Aorta (tissue), 5 donors: ENCODE results near the gene PLPP4. TPM values are rescaled to one million over a fixed set of nuclear protein-coding genes. Genes with fewer than 3 reads are reported as not detected.

ENCODE experiments used
- ATAC-seq: fragments of 200-7000 bp; cut with Tn5 transposase; one replicate; pipeline ENCODE4 v1.9.1; 2022; ENCODE audit warnings: moderate library complexity; ENCODE audit not compliant: low FRiP score
- DNase-seq, 2 donors: peaks; one replicate each; pipeline ENCODE4 v3.0.0-alpha.2; 2020
- H3K27ac ChIP-seq, 2 donors: one replicate each; pipeline ENCODE4 v1.5.1; 2013; ENCODE audit warnings: low read length in 2 of 2, mild to moderate bottlenecking in 2 of 2, moderate library complexity in 2 of 2, control low read depth in 1 of 2, inconsistent platforms in 1 of 2, low read depth in 1 of 2
- H3K27me3 ChIP-seq, 2 donors: one replicate each; pipeline ENCODE4 v1.6.1; 2013; ENCODE audit warnings: control low read depth in 1 of 2, low read length in 1 of 2, mild to moderate bottlenecking in 1 of 2, moderate library complexity in 1 of 2; ENCODE audit not compliant: insufficient read depth in 2 of 2, control insufficient read depth in 1 of 2
- H3K36me3 ChIP-seq, 2 donors: one replicate each; pipeline ENCODE4 v1.6.1; 2013; ENCODE audit warnings: control low read depth in 1 of 2, low read length in 1 of 2, mild to moderate bottlenecking in 1 of 2; ENCODE audit not compliant: insufficient read depth in 2 of 2, control insufficient read depth in 1 of 2
- H3K4me1 ChIP-seq, 2 donors: one replicate each; pipeline ENCODE4 v1.6.1; 2013; ENCODE audit warnings: low read length in 2 of 2, control low read depth in 1 of 2, mild to moderate bottlenecking in 1 of 2, moderate library complexity in 1 of 2; ENCODE audit not compliant: insufficient read depth in 2 of 2, control insufficient read depth in 1 of 2
- H3K4me3 ChIP-seq, 2 donors: one replicate each; pipeline ENCODE4 v1.5.1; 2013; ENCODE audit warnings: low read length in 2 of 2, control low read depth in 1 of 2, mild to moderate bottlenecking in 1 of 2
- H3K9me3 ChIP-seq: one replicate; pipeline ENCODE4 v1.6.1; 2013; ENCODE audit warnings: mild to moderate bottlenecking, low read length; ENCODE audit not compliant: control insufficient read depth
- WGBS, 2 donors: extraction: QIAGEN DNeasy Blood & Tissue Kit; methylation state at CpG; one replicate each; pipeline ENCODE4 v1.1.7; 2013; 5-methylcytosine and 5-hydroxymethylcytosine counted together
- intact Hi-C, 2 donors: fragments of 100-400 bp; cut with DNase I; formaldehyde crosslinking; loops; one replicate each; pipeline versions ENCODE4 v1.14.2 to v1.15.0; 2022
- polyA plus RNA-seq, 2 donors: library from polyadenylated mRNA; stranded (reverse); fragments of 200-250 nt; gene quantifications; one replicate each; pipeline ENCODE4 v1.2.3, GENCODE V29; 2013
- total RNA-seq, 2 donors: library from RNA; stranded (reverse); fragmentation: NEBNext Ultra II Directional; extraction: Animal tissue kit (Norgen Biotek cat#: 25700); gene quantifications; one replicate each; pipeline ENCODE4 v1.2.1, GENCODE V29; 2021
- donor health status: healthy with polysubstance abuse.
- donor health status: Bipolar disorder and iron deficiency.
- donor health status: DM: no; HTN: no; CAD: no.
- donor health status: DM: no; HTN: no; CAD: no.
- donor health status: DM: yes; HTN: yes; CAD: no.

Gene PLPP4
- total and polyA plus RNA-seq, 4 donors = not detected

GRCh38 chr10:120530699-120531098, 73.7 kb downstream of the PLPP4 start:
- no peaks in the 10 kb centered on the region for H3K27me3 ChIP-seq
- intact Hi-C loops = no loop called here
- no peak overlapping the region for H3K4me3 ChIP-seq
- no peak for DNase-seq
- no peaks in the 10 kb centered on the region for H3K9me3 ChIP-seq
- H3K27ac ChIP-seq = no peak overlapping the region
- WGBS, 2 donors = 79 to 83% methylated on average over 1 of the region's 1 CpG
- no peaks in the 10 kb centered on the region for H3K36me3 ChIP-seq
- H3K4me1 ChIP-seq = no peaks in the 10 kb centered on the region
- ATAC-seq = no peak

GRCh38 chr10:120538091-120538490, 81.1 kb downstream of the PLPP4 start:
- intact Hi-C loops = no loop called here
- Histone ChIP-seq H3K9me3 (no peaks in the 10 kb centered on the region), H3K4me3 (no peak overlapping the region), H3K27ac (no peak overlapping the region), H3K4me1 (no peaks in the 10 kb centered on the region), H3K36me3 (no peaks in the 10 kb centered on the region), H3K27me3 (no peaks in the 10 kb centered on the region)
- 49 to 58% methylated on average over 2 of the region's 2 CpGs for WGBS, 2 donors
- DNase-seq (no peak), ATAC-seq (no peak)

- Histone ChIP-seq H3K4me1 (no peaks in the 10 kb centered on the region), H3K27ac (no peak overlapping the region), H3K36me3 (no peaks in the 10 kb centered on the region), H3K27me3 (no peaks in the 10 kb centered on the region), H3K4me3 (no peak overlapping the region), H3K9me3 (no peaks in the 10 kb centered on the region)
- intact Hi-C loops = no loop called here
- no peak for ATAC-seq
- DNase-seq = no peak
- 23 to 34% methylated on average over 3 of the region's 3 CpGs for WGBS, 2 donors
Observed at GRCh38 chr10:120539076-120539475, 82.0 kb downstream of the PLPP4 start.

DNA sequence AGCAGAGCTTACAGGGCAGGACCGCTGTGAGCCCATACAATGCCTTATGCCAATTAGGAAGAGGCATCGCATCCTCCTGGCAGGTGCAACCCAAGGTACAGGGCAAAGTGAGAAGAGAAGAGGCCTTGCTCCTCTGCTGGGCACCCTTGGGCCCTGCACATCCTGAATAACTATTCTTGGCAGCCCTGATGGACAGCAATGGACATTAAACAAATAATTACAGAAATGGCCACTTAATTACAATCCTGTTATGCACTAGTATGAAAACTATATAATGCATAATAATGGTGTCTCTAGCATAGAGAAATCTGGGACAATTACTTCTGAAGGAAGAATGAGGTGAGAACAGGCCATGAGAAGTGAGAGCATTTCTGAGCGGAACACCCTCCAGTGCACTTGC, 83.5 kb downstream of the PLPP4 start:
- Histone ChIP-seq H3K36me3 (no peaks in the 10 kb centered on the region), H3K4me3 (no peak overlapping the region), H3K9me3 (no peaks in the 10 kb centered on the region), H3K27ac (no peak overlapping the region), H3K4me1 (no peaks in the 10 kb centered on the region), H3K27me3 (no peaks in the 10 kb centered on the region)
- ATAC-seq (no peak), DNase-seq (no peak)
- intact Hi-C loops = no loop called here
- WGBS, 2 donors = 75 to 92% methylated on average over 3 of the region's 3 CpGs

GRCh38 chr10:120541984-120542383, 85.0 kb downstream of the PLPP4 start:
- intact Hi-C loops = no loop called here
- ATAC-seq = no peak
- 74 to 78% methylated on average over 4 of the region's 4 CpGs for WGBS, 2 donors

DNA sequence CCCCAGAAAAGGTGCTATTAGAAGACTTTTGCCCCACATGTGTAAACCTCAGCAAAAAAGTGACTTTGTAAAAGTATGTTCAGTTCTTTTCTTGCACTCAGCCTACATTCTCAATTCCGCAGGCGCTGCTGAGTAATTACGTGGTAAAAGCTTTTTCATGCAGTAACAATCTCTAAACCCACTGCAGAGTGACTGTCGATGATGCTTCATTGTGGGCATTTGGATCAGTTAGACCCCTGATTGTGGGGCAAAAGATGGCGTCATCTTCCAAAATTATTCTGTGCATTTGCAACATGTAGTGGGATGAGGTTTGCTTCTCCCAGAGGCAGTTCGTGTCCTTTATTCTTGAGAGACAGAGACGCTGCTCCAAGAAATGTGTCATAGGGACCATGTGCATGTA, 85.6 kb downstream of the PLPP4 start:
- Histone ChIP-seq H3K9me3 (no peaks in the 10 kb centered on the region), H3K4me1 (no peaks in the 10 kb centered on the region), H3K27ac (no peak overlapping the region), H3K27me3 (no peaks in the 10 kb centered on the region), H3K4me3 (no peak overlapping the region), H3K36me3 (no peaks in the 10 kb centered on the region)
- no peak for ATAC-seq
- intact Hi-C loops = no loop called here
- no peak for DNase-seq
- WGBS, 2 donors = 75 to 85% methylated on average over 7 of the region's 7 CpGs

More at GRCh38 chr10:120541984-120542383, 85.0 kb downstream of the PLPP4 start:
- Histone ChIP-seq H3K27me3 (no peaks in the 10 kb centered on the region), H3K36me3 (no peaks in the 10 kb centered on the region), H3K9me3 (no peaks in the 10 kb centered on the region), H3K4me3 (no peak overlapping the region), H3K4me1 (no peaks in the 10 kb centered on the region), H3K27ac (no peak overlapping the region)
- DNase-seq = no peak

- H3K27me3 ChIP-seq = no peaks in the 10 kb centered on the region
- H3K9me3 ChIP-seq = peaks cover 2% of the 10 kb centered on the region
- DNase-seq (no peak), ATAC-seq (no peak)
- H3K36me3 ChIP-seq = no peaks in the 10 kb centered on the region
- 87 to 100% methylated on average over 2 of the region's 2 CpGs for WGBS, 2 donors
- intact Hi-C loops = no loop called here
- no peak overlapping the region for H3K27ac ChIP-seq
- H3K4me1 ChIP-seq = no peaks in the 10 kb centered on the region
- H3K4me3 ChIP-seq = no peak overlapping the region
Observed at GRCh38 chr10:120543291-120543690, 86.3 kb downstream of the PLPP4 start.

GRCh38 chr10:120548210-120548609, 91.2 kb downstream of the PLPP4 start:
- Histone ChIP-seq H3K27ac (no peak overlapping the region), H3K36me3 (no peaks in the 10 kb centered on the region), H3K4me1 (no peaks in the 10 kb centered on the region), H3K9me3 (peaks cover 2% of the 10 kb centered on the region), H3K4me3 (no peak overlapping the region), H3K27me3 (no peaks in the 10 kb centered on the region)
- intact Hi-C loops = no loop called here
- no peak for ATAC-seq
- WGBS, 2 donors = 85% methylated on average over 4 of the region's 4 CpGs
- no peak for DNase-seq

DNA sequence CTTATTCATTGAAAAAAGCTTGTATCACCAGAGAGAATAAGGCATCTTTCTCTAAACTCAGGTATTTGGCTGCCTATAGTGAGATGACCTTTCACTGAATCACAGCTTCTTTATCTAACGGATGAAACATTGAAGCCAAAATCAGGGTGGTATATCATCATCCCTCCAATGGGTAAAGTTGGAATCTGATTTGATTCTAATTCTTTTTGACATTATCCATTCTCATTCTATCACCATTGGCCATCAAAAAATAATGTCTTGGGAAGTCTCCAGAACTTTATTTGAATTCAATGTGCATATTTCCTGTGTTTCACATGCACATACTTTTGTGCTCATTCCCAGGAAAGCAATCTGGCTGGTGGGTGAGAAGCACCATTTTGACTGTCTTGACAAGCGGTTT, 95.2 kb downstream of the PLPP4 start:
- intact Hi-C loops = no loop called here
- no peaks in the 10 kb centered on the region for H3K36me3 ChIP-seq
- no peak overlapping the region for H3K4me3 ChIP-seq
- H3K4me1 ChIP-seq = no peaks in the 10 kb centered on the region
- no peak overlapping the region for H3K27ac ChIP-seq
- H3K9me3 ChIP-seq = peaks cover 4% of the 10 kb centered on the region
- H3K27me3 ChIP-seq = no peaks in the 10 kb centered on the region
- DNase-seq (no peak), ATAC-seq (no peak)
- WGBS, 2 donors = 65 to 68% methylated on average over 2 of the region's 2 CpGs
